GM18508 (cell line): ENCODE measurements around the gene RHBDD2.
A peak's percentile ranks its signal among the peaks of the same experiment; 100 is the strongest.
"Not testable (repeated sequence)": the region's sequence is repeated elsewhere in the genome, so short reads cannot be mapped to it uniquely, and the experiment has no call there.

Experiments
- ATAC-seq: cut with Tn5 transposase; IDR thresholded peaks from one replicate; pipeline ENCODE4 v1.9.1; 2021; ENCODE audit warnings: moderate number of reproducible peaks; ENCODE audit not compliant: insufficient read depth, unreplicated experiment

Gene RHBDD2

GRCh38 chr7:75864251-75864650 is 14.6 kb upstream of the RHBDD2 start:
- not testable (repeated sequence) for ATAC-seq

GRCh38 chr7:75866114-75866488 is 12.7 kb upstream of the RHBDD2 start:
- no peak for ATAC-seq

GRCh38 chr7:75866489-75867389 is 12.1 kb upstream of the RHBDD2 start:
- ATAC-seq: no peak

- ATAC-seq: no peak
Measured at GRCh38 chr7:75867390-75867717, 11.5 kb upstream of the RHBDD2 start.

GRCh38 chr7:75868153-75868552 is 10.7 kb upstream of the RHBDD2 start:
- ATAC-seq: no peak

- ATAC-seq: no peak
Measured at GRCh38 chr7:75869776-75870379, 9.0 kb upstream of the RHBDD2 start.

GRCh38 chr7:75870557-75871161 is 8.2 kb upstream of the RHBDD2 start:
- no peak for ATAC-seq

- no peak for ATAC-seq
Measured at GRCh38 chr7:75872073-75872782, 6.6 kb upstream of the RHBDD2 start.

- ATAC-seq: not testable (repeated sequence)
Measured at GRCh38 chr7:75874180-75874579, 4.7 kb upstream of the RHBDD2 start.

- no peak for ATAC-seq
Measured at GRCh38 chr7:75875113-75876080, 3.4 kb upstream of the RHBDD2 start.

GRCh38 chr7:75876126-75876881 is 2.5 kb upstream of the RHBDD2 start:
- ATAC-seq: no peak

GRCh38 chr7:75878312-75878768 is 494 bp upstream of the RHBDD2 start:
- ATAC-seq: peak; percentile 18

- no peak for ATAC-seq
Measured at GRCh38 chr7:75879771-75880184, 944 bp downstream of the RHBDD2 start.

GRCh38 chr7:75880242-75880641 is 1.4 kb downstream of the RHBDD2 start:
- ATAC-seq: no peak

- no peak for ATAC-seq
Measured at GRCh38 chr7:75881436-75882095, 2.7 kb downstream of the RHBDD2 start.

GRCh38 chr7:75883265-75883824 is 4.5 kb downstream of the RHBDD2 start:
- not testable (repeated sequence) for ATAC-seq

- no peak for ATAC-seq
Measured at GRCh38 chr7:75884476-75884875, 5.6 kb downstream of the RHBDD2 start.

GRCh38 chr7:75885036-75885435 is 6.2 kb downstream of the RHBDD2 start:
- ATAC-seq: no peak
